ENCODE measurements around the gene PAGR1. TPM values are rescaled to one million over a fixed set of nuclear protein-coding genes. Genes with fewer than 3 reads are reported as not detected.

PAGR1 gene
- total and polyA plus RNA-seq, 4 donors: 7.3 to 18.7 (median 14.0) TPM

GRCh38 chr16:29820271-29820701 lies 4.3 kb downstream of the PAGR1 start, which contains the start of gene MVP:
TSS of gene MVP (plus strand) at chr16:29820462. CDS start at chr16:29830550, 10,088 bp downstream.
- H3K27me3 ChIP-seq (ENCODE audit: control insufficient read depth in 4 of 4, insufficient read depth in 4 of 4, low read length in 3 of 4): no peaks in the 10 kb centered on the region
- peak within 1 kb of the TSS; percentile 58 to 83 for H3K9ac ChIP-seq (ENCODE audit: low read depth in 1 of 2, low read length in 2 of 2)
- peak within 1 kb of the TSS; percentile 71 to 96 (median 94) for H3K4me3 ChIP-seq (ENCODE audit: low read depth in 1 of 3, low read length in 3 of 3)
- H3K27ac ChIP-seq (ENCODE audit: low read depth in 1 of 2, low read length in 2 of 2): peak within 1 kb of the TSS; percentile 77 to 86
- peaks cover 0 to 9% (median 0%) of the 10 kb centered on the region in 4 donors for H3K36me3 ChIP-seq (ENCODE audit: control insufficient read depth in 4 of 4, insufficient read depth in 3 of 4, low read depth in 1 of 4, low read length in 3 of 4)
- H3K9me3 ChIP-seq (ENCODE audit: control insufficient read depth in 4 of 4, low read length in 3 of 4): no peaks in the 10 kb centered on the region
- under 1% methylated on average over 4 of the region's 4 CpGs for WGBS
- DNase-seq (ENCODE audit: low spot score): no peak
- TF ChIP-seq ATF3 (IDR thresholded peaks at IDR 0.05) (no peak), MAX (IDR thresholded peaks at IDR 0.05) (peak; percentile 76), RXRA (IDR thresholded peaks at IDR 0.05) (peak; percentile 75 to 81), FOXA1 (IDR thresholded peaks at IDR 0.05) (no peak), GABPA (IDR thresholded peaks at IDR 0.05 in 1 of 2, conservative IDR thresholded peaks at IDR 0.05 in 1 of 2) (peak in 1 of 2 donors; percentile 26), ZBTB33 (IDR thresholded peaks at IDR 0.05) (no peak), JUND (IDR thresholded peaks at IDR 0.05) (peak in 1 of 2 donors; percentile 44), FOXA2 (IDR thresholded peaks at IDR 0.05) (no peak), SP1 (IDR thresholded peaks at IDR 0.05) (peak; percentile 42), TAF1 (conservative IDR thresholded peaks at IDR 0.05) (no peak), YY1 (IDR thresholded peaks at IDR 0.05) (peak; percentile 66), CTCF (IDR thresholded peaks at IDR 0.05; ENCODE audit: low read depth, low read length, missing input control) (no peak), NR2F2 (IDR thresholded peaks at IDR 0.05) (peak; percentile 65), RAD21 (IDR thresholded peaks at IDR 0.05) (peak; percentile 35 to 60), HNF4A (conservative IDR thresholded peaks at IDR 0.05) (peak; percentile 37 to 54), REST (IDR thresholded peaks at IDR 0.05) (peak; percentile 50), EGR1 (IDR thresholded peaks at IDR 0.05; ENCODE audit: low read depth in 2 of 2) (no peak), HNF4G (IDR thresholded peaks at IDR 0.05) (no peak)
- H3K4me1 ChIP-seq (ENCODE audit: control insufficient read depth in 4 of 4, insufficient read depth in 4 of 4, low read length in 3 of 4): peaks cover 15 to 56% (median 38%) of the 10 kb centered on the region in 4 donors

Measured in liver (tissue), 9 donors.